22Rv1 (cell line): ENCODE data around the gene SLC8A1.

ENCODE experiments used
- H3K27ac ChIP-seq: fragments of 450-650 bp; 2 replicates; pipeline ENCODE4 v1.5.1; 2017
- ZFX ChIP-seq: fragments of 450-650 bp; IDR thresholded peaks from 2 replicates; pipeline ENCODE4 v1.6.1; 2017; ENCODE audit warnings: antibody characterized with exemption, borderline replicate concordance
- TF ChIP-seq, protein P1 (sequence below): fragments of 450-650 bp; IDR thresholded peaks from 2 replicates; pipeline ENCODE4 v1.5.1; 2017; ENCODE audit warnings: mild to moderate bottlenecking

The SLC8A1 gene

DNA sequence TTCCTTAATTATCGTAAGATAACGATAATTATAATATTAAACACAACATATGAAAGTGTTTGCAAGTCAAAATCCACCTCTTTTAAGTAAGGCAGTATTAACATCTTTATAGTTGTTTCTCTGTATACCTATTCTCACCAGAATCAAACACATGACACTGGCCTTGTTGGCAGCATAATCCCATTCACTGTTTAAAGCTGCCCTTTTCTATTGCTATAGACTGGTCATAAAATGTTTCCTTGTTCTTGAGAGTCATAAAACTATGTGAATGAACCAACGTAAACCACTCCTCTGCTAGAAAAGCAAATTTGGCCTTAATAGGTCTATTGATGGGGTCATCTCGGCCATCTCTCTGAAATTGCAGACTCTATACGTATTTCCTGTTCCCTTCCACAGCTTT lies 293.1 kb downstream of the SLC8A1 start:
- TF ChIP-seq, protein P1, sequence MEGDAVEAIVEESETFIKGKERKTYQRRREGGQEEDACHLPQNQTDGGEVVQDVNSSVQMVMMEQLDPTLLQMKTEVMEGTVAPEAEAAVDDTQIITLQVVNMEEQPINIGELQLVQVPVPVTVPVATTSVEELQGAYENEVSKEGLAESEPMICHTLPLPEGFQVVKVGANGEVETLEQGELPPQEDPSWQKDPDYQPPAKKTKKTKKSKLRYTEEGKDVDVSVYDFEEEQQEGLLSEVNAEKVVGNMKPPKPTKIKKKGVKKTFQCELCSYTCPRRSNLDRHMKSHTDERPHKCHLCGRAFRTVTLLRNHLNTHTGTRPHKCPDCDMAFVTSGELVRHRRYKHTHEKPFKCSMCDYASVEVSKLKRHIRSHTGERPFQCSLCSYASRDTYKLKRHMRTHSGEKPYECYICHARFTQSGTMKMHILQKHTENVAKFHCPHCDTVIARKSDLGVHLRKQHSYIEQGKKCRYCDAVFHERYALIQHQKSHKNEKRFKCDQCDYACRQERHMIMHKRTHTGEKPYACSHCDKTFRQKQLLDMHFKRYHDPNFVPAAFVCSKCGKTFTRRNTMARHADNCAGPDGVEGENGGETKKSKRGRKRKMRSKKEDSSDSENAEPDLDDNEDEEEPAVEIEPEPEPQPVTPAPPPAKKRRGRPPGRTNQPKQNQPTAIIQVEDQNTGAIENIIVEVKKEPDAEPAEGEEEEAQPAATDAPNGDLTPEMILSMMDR, result no peak
- no peak for TF ChIP-seq ZFX
- H3K27ac ChIP-seq, result no peak overlapping the region

GRCh38 chr2:40155728-40156127 lies 296.2 kb downstream of the SLC8A1 start:
- TF ChIP-seq ZFX, result no peak
- TF ChIP-seq, protein P1, result no peak
- no peak overlapping the region for H3K27ac ChIP-seq

DNA sequence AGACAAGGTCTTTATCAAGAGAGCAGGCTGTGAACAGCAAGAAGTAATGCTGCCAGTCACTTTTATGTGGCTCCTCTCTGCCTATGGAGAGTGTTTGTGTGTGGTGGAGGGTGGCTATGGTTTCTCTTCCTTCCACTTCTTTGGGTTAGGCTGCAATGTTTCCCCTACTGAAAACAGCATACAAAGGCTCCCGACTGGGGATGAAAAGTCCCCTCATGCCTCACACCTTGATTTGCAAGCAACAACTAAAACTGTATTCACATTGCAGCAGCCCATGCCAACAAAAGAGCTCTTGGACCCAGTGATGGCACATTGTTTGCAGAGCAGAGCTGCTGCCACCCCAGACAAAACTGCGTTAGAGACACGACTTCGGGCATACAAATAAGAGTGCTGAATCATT lies 301.6 kb downstream of the SLC8A1 start:
- TF ChIP-seq ZFX, result no peak
- TF ChIP-seq, protein P1, result no peak
- H3K27ac ChIP-seq, result no peak overlapping the region

DNA sequence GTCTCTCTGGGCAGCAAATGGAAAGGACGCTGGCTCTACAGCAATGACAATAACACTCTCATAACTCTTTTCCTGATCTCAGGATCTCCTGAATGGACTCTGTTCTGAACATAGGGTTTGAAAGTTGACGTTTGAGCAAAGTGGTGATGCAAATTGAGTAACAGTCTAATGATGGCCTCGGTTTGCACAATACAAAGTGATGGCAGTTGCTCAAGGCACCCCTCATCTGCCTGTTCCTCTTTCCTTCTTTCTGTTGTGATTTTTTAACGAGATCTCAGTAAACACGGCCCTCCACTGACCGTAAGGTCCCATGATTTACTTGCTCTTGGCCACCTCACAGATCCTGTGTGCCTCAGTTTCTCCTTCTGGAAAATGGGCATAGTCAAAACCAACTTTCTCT lies 303.6 kb downstream of the SLC8A1 start:
- TF ChIP-seq, protein P1, result no peak
- TF ChIP-seq ZFX, result no peak

DNA sequence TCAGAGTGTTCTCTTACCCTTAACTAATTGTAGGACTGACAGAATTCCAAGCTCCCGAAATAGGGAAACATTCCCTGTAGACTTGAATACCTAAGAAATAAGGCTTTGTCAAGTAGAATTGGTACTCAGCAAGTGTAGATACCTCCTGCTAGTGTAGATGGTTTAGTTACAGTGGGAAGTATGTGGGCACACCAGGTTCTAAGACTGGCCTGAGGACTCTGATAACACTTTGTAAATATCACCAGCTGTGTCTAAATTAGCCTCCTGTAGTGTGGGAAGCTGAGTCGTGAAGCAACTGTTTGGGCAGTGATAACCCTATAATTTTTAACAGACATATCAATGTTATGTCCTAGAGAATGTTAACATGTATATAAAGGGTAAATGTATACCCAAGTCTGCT lies 304.5 kb downstream of the SLC8A1 start:
- no peak overlapping the region for H3K27ac ChIP-seq
- TF ChIP-seq, protein P1, result no peak
- TF ChIP-seq ZFX, result no peak

More for the DNA sequence above, 303.6 kb downstream of the SLC8A1 start:
- H3K27ac ChIP-seq, result no peak overlapping the region

- no peak overlapping the region for H3K27ac ChIP-seq
- TF ChIP-seq ZFX, result no peak
- TF ChIP-seq, protein P1, result no peak
Measured at GRCh38 chr2:40144022-40144421, 307.9 kb downstream of the SLC8A1 start.

GRCh38 chr2:40138314-40138713 lies 313.6 kb downstream of the SLC8A1 start:
- no peak overlapping the region for H3K27ac ChIP-seq
- TF ChIP-seq ZFX, result no peak
- TF ChIP-seq, protein P1, result no peak
